ENCODE measurements around the gene CRKL. TPM values are rescaled to one million over a fixed set of nuclear protein-coding genes. Genes with fewer than 3 reads are reported as not detected.

The CRKL gene
- total and polyA plus RNA-seq, 2 of the 4 experiments (the other 2 are of a cell fraction) = 20.6 to 35.5 TPM

- peaks cover 25 to 36% of the 10 kb centered on the region in 2 experiments for H3K79me1 ChIP-seq (ENCODE audit: low read depth in 1 of 2, low read length in 2 of 2)
- H2BK20ac ChIP-seq (ENCODE audit: low read depth, low read length) = no peak overlapping the region
- DNase-seq (no peak), ATAC-seq (ENCODE audit: low read depth) (no peak)
- H2BK5ac ChIP-seq (ENCODE audit: low read depth, low read length, poor library complexity, severe bottlenecking) = no peak overlapping the region
- H3K9me3 ChIP-seq (ENCODE audit: control insufficient read depth, insufficient read depth, low read length) = peaks cover 10% of the 10 kb centered on the region
- peaks cover 11% of the 10 kb centered on the region for H3K4me1 ChIP-seq (ENCODE audit: control insufficient read depth, insufficient read depth, low read length)
- no peaks in the 10 kb centered on the region for H4K20me1 ChIP-seq (ENCODE audit: insufficient read depth, low read length)
- no TSS peak for BruUV-seq (replicated peaks)
- CTCF ChIA-PET = no interaction called here
- no peak overlapping the region for H3K18ac ChIP-seq (ENCODE audit: low read depth, low read length)
- H3K4me3 ChIP-seq (ENCODE audit: insufficient read depth, low read depth, low read length) = no peak overlapping the region
- peak overlapping the region; percentile 5 for H2AK9ac ChIP-seq (replicated peaks; ENCODE audit: low read depth, low read length, poor library complexity)
- dilution Hi-C loops (cut with HindIII; ENCODE audit: low sequenced_read_pairs, unreplicated experiment) (no loop called here), in situ Hi-C loops (cut with MboI; ENCODE audit: low sequenced_read_pairs) (no loop called here), intact Hi-C loops (cut with micrococcal nuclease) (no loop called here)
- no peak overlapping the region for H3K14ac ChIP-seq (replicated peaks; ENCODE audit: low read depth, low read length)
- H2BK120ac ChIP-seq (ENCODE audit: low read depth, low read length) = no peak overlapping the region
- H3K9ac ChIP-seq (ENCODE audit: low read depth, low read length) = no peak overlapping the region
- no peak overlapping the region for H2AK5ac ChIP-seq (ENCODE audit: low read depth, low read length)
- H4K8ac ChIP-seq (ENCODE audit: low read depth in 2 of 2, low read length in 2 of 2) = peak overlapping the region; percentile 23 to 28; a peak in 1 of 4 replicates
- peak overlapping the region; percentile 27; the same call in 1 of the 2 replicates for H3K4me2 ChIP-seq (ENCODE audit: low read depth, low read length)
- H3K56ac ChIP-seq (ENCODE audit: extremely low read depth, insufficient read depth, low read length) = no peak overlapping the region
- peaks cover 28% of the 10 kb centered on the region for H3K9me1 ChIP-seq (ENCODE audit: insufficient read depth, low read length)
- H3K27me3 ChIP-seq (ENCODE audit: control insufficient read depth, insufficient read depth, low read length) = no peaks in the 10 kb centered on the region
- POLR2A ChIA-PET (ENCODE audit: unreplicated experiment) = no interaction called here
- H3K36me3 ChIP-seq (ENCODE audit: control insufficient read depth, insufficient read depth, low read length) = peaks cover 6% of the 10 kb centered on the region; the same call in 1 of the 2 replicates
- H3K4ac ChIP-seq (ENCODE audit: low read depth, low read length) = peak overlapping the region; percentile 22; the same call in 1 of the 2 replicates
- no peak overlapping the region for H3K27ac ChIP-seq (ENCODE audit: insufficient read depth, low read length)
- H2AFZ ChIP-seq (replicated peaks; ENCODE audit: low read length, poor library complexity) = peak overlapping the region; percentile 91
- 38% methylated on average over 9 of the region's 13 CpGs; no CpG with 5 or more reads in 1 of the 2 experiments for WGBS, 2 experiments (ENCODE audit: extremely low coverage in 2 of 2, insufficient read length in 1 of 2)
- H2BK15ac ChIP-seq (ENCODE audit: low read depth, low read length) = no peak overlapping the region
- 0 out of 2 replicates have a peak overlapping the region, but pooled peaks have one; percentile 1 for H3K23ac ChIP-seq (ENCODE audit: low read depth, low read length)
- no peak overlapping the region for H4K91ac ChIP-seq (ENCODE audit: insufficient read depth, low read depth, low read length)
- no peak overlapping the region for H4K5ac ChIP-seq (ENCODE audit: low read depth, low read length)
- TF ChIP-seq POLR2A (IDR thresholded peaks at IDR 0.05; ENCODE audit: low read depth, low read length) = no peak
Measured at GRCh38 chr22:20979940-20980453, 62.8 kb downstream of the CRKL start.

Measured in IMR-90 (cell line).